Measurements from ENCODE around the gene MYO5C. TPM values are rescaled to one million over a fixed set of nuclear protein-coding genes. Genes with fewer than 3 reads are reported as not detected.
A peak's percentile ranks its signal among the peaks of the same experiment; 100 is the strongest.

Gene MYO5C
- total and polyA plus RNA-seq, 2 of the 13 experiments (the other 11 are each of a cell fraction or from before 2014, with no cell fraction given) = 15.7 to 23.7 TPM

DNA sequence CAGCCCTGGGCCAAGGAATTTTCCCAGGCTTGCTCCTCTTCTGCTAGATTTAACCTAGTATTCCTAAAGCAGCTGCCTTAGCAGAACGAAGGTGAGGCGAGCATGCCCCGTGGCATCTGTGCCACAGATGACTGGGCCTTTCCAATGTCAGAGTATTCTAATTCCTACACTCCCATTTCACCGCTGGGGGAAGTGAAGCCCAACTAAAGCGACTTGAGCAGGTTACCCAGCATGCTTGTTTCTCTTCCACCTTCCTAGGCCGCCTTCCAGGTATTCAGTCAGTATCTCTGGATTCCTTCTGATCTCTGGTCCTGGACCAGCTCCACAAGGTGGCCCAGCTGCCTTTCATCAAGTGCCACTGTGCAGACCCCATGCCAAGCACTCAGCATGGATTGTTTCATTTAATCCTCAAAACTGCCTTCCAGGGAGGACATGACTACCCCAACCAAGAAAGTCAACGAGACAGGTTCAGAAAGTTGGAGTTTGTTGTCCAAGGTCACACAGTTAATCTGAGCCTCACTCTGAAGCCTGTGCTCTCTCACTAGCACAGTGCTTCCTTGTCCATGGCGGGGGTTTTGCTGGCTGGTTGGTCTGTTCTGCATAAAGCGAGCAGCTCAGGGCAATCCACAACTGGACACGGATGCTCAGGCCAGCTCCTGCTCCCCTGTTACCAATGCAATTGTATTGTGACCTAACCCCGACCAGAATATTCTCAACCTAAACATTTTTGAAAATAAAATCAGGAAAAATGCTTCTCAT, 15.1 kb downstream of the MYO5C start (continued):
- TF ChIP-seq, protein P1, sequence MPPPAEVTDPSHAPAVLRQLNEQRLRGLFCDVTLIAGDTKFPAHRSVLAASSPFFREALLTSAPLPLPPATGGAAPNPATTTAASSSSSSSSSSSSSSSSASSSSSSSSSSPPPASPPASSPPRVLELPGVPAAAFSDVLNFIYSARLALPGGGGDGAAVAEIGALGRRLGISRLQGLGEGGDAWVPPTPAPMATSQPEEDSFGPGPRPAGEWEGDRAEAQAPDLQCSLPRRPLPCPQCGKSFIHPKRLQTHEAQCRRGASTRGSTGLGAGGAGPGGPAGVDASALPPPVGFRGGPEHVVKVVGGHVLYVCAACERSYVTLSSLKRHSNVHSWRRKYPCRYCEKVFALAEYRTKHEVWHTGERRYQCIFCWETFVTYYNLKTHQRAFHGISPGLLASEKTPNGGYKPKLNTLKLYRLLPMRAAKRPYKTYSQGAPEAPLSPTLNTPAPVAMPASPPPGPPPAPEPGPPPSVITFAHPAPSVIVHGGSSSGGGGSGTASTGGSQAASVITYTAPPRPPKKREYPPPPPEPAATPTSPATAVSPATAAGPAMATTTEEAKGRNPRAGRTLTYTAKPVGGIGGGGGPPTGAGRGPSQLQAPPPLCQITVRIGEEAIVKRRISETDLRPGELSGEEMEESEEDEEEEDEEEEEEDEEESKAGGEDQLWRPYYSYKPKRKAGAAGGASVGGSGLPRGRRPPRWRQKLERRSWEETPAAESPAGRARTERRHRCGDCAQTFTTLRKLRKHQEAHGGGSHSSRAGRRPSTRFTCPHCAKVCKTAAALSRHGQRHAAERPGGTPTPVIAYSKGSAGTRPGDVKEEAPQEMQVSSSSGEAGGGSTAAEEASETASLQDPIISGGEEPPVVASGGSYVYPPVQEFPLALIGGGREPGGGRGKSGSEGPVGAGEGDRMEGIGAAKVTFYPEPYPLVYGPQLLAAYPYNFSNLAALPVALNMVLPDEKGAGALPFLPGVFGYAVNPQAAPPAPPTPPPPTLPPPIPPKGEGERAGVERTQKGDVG (CRISPR knock-in tag; IDR thresholded peaks at IDR 0.05; ENCODE audit: borderline replicate concordance) = 0 out of 2 replicates have a peak, but pooled peaks have one; percentile 13
- TF ChIP-seq, protein P2, sequence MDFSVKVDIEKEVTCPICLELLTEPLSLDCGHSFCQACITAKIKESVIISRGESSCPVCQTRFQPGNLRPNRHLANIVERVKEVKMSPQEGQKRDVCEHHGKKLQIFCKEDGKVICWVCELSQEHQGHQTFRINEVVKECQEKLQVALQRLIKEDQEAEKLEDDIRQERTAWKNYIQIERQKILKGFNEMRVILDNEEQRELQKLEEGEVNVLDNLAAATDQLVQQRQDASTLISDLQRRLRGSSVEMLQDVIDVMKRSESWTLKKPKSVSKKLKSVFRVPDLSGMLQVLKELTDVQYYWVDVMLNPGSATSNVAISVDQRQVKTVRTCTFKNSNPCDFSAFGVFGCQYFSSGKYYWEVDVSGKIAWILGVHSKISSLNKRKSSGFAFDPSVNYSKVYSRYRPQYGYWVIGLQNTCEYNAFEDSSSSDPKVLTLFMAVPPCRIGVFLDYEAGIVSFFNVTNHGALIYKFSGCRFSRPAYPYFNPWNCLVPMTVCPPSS (IDR thresholded peaks at IDR 0.05) = no peak
- TF ChIP-seq ZNF350 (CRISPR knock-in tag; IDR thresholded peaks at IDR 0.05; ENCODE audit: borderline replicate concordance, low read depth) (0 out of 2 replicates have a peak, but pooled peaks have one; percentile 10), ZNF83 (CRISPR knock-in tag; IDR thresholded peaks at IDR 0.05; ENCODE audit: borderline replicate concordance) (no peak), ZNF564 (CRISPR knock-in tag; IDR thresholded peaks at IDR 0.05) (0 out of 2 replicates have a peak, but pooled peaks have one; percentile 0), MXD4 (CRISPR knock-in tag; IDR thresholded peaks at IDR 0.05) (peak; percentile 15; the same call in 1 of the 2 replicates), SRSF9 (IDR thresholded peaks at IDR 0.05; ENCODE audit: borderline replicate concordance, insufficient read depth, low read depth, low read length, poor library complexity, severe bottlenecking) (no peak), HNF4G (IDR thresholded peaks at IDR 0.05; ENCODE audit: borderline replicate concordance, low read depth, low read length) (no peak), HNF4G (CRISPR knock-in tag; IDR thresholded peaks at IDR 0.05; ENCODE audit: borderline replicate concordance, low read depth) (no peak), POGZ (CRISPR knock-in tag; IDR thresholded peaks at IDR 0.05) (peak; percentile 39; the same call in 1 of the 2 replicates), ELF3 (CRISPR knock-in tag; IDR thresholded peaks at IDR 0.05) (peak; percentile 29; the same call in 1 of the 2 replicates), ZNF124 (CRISPR knock-in tag; IDR thresholded peaks at IDR 0.05) (0 out of 2 replicates have a peak, but pooled peaks have one; percentile 12)
- TF ChIP-seq, protein P3, sequence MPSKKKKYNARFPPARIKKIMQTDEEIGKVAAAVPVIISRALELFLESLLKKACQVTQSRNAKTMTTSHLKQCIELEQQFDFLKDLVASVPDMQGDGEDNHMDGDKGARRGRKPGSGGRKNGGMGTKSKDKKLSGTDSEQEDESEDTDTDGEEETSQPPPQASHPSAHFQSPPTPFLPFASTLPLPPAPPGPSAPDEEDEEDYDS (CRISPR knock-in tag; IDR thresholded peaks at IDR 0.05) = no peak
- TF ChIP-seq, protein P4, sequence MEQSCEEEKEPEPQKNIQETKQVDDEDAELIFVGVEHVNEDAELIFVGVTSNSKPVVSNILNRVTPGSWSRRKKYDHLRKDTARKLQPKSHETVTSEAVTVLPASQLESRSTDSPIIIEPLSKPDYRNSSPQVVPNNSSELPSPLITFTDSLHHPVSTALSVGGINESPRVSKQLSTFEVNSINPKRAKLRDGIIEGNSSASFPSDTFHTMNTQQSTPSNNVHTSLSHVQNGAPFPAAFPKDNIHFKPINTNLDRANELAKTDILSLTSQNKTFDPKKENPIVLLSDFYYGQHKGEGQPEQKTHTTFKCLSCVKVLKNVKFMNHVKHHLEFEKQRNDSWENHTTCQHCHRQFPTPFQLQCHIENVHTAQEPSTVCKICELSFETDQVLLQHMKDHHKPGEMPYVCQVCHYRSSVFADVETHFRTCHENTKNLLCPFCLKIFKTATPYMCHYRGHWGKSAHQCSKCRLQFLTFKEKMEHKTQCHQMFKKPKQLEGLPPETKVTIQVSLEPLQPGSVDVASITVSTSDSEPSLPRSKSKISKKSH (CRISPR knock-in tag; IDR thresholded peaks at IDR 0.05; ENCODE audit: borderline replicate concordance) = no peak
- TF ChIP-seq, protein P5, sequence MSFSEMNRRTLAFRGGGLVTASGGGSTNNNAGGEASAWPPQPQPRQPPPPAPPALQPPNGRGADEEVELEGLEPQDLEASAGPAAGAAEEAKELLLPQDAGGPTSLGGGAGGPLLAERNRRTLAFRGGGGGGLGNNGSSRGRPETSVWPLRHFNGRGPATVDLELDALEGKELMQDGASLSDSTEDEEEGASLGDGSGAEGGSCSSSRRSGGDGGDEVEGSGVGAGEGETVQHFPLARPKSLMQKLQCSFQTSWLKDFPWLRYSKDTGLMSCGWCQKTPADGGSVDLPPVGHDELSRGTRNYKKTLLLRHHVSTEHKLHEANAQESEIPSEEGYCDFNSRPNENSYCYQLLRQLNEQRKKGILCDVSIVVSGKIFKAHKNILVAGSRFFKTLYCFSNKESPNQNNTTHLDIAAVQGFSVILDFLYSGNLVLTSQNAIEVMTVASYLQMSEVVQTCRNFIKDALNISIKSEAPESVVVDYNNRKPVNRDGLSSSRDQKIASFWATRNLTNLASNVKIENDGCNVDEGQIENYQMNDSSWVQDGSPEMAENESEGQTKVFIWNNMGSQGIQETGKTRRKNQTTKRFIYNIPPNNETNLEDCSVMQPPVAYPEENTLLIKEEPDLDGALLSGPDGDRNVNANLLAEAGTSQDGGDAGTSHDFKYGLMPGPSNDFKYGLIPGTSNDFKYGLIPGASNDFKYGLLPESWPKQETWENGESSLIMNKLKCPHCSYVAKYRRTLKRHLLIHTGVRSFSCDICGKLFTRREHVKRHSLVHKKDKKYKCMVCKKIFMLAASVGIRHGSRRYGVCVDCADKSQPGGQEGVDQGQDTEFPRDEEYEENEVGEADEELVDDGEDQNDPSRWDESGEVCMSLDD (CRISPR knock-in tag; IDR thresholded peaks at IDR 0.05; ENCODE audit: borderline replicate concordance) = no peak
